OCI-LY7 (cell line): Measurements from ENCODE around the gene ADGRL2.

Source experiments
- CTCF ChIP-seq: fragments of 200-600 bp; sonication (generic); conservative IDR thresholded peaks from 2 replicates; pipeline ENCODE4 v1.5.1; 2014; ENCODE audit warnings: mild to moderate bottlenecking, antibody characterized with exemption, low read length, moderate library complexity, mixed read lengths
- EZH2phosphoT487 ChIP-seq: fragments of 200-600 bp; sonication (generic); IDR thresholded peaks from 2 replicates; pipeline ENCODE4 v1.6.1; 2018; ENCODE audit warnings: low read depth, borderline replicate concordance, mild to moderate bottlenecking, mixed run types, antibody characterized with exemption, low read length, moderate library complexity, mixed read lengths

- no peak for TF ChIP-seq CTCF
- no peak for TF ChIP-seq EZH2phosphoT487
These were observed 197.4 kb downstream of the ADGRL2 start for GRCh38 chr1:81998165-81998564.
